Lower leg skin (tissue), 3 donors: Measurements from ENCODE around the gene GTPBP2.

Experiments used
- CTCF ChIP-seq, 3 donors: fragments of 450-650 bp; IDR thresholded peaks; one replicate each; pipeline ENCODE4 v1.5.1; 2016; ENCODE audit warnings: antibody characterized with exemption in 3 of 3, mild to moderate bottlenecking in 3 of 3, moderate library complexity in 2 of 3
- POLR2A ChIP-seq, 2 donors: fragments of 450-650 bp; IDR thresholded peaks; one replicate each; pipeline ENCODE4 v1.6.1; 2016 to 2017; ENCODE audit warnings: antibody characterized with exemption in 2 of 2, mild to moderate bottlenecking in 1 of 2, moderate library complexity in 1 of 2

GRCh38 chr6:43582911-43583310 is 46.2 kb downstream of the GTPBP2 start:
- TF ChIP-seq CTCF (IDR thresholded peaks at IDR 0.05) (no peak), POLR2A (IDR thresholded peaks at IDR 0.05) (no peak)
